Measurements from ENCODE around the gene DDX25.
"Not testable (repeated sequence)": the region's sequence is repeated elsewhere in the genome, so short reads cannot be mapped to it uniquely, and the experiment has no call there.

- TF ChIP-seq ELF4 (CRISPR knock-in tag; IDR thresholded peaks at IDR 0.05; ENCODE audit: borderline replicate concordance); RNF2 (conservative IDR thresholded peaks at IDR 0.05; ENCODE audit: low read depth); ZNF605 (CRISPR knock-in tag; IDR thresholded peaks at IDR 0.05); KAT7 (CRISPR knock-in tag; IDR thresholded peaks at IDR 0.05; ENCODE audit: borderline replicate concordance); ZZZ3 (CRISPR knock-in tag; IDR thresholded peaks at IDR 0.05; ENCODE audit: borderline replicate concordance); REST (IDR thresholded peaks at IDR 0.05; ENCODE audit: borderline replicate concordance in 1 of 2, low read depth in 1 of 2, low read length in 2 of 2); SKIL (CRISPR knock-in tag; IDR thresholded peaks at IDR 0.05; ENCODE audit: borderline replicate concordance); ZNF10 (CRISPR knock-in tag; IDR thresholded peaks at IDR 0.05; ENCODE audit: borderline replicate concordance, low read depth); KAT8 (CRISPR knock-in tag; IDR thresholded peaks at IDR 0.05): not testable (repeated sequence)
These were observed 10.3 kb downstream of the DDX25 start for GRCh38 chr11:125914601-125915000.
